Measurements from ENCODE around the gene ZFYVE21.
A peak's percentile ranks its signal among the peaks of the same experiment; 100 is the strongest.

ZFYVE21 gene

GRCh38 chr14:103706551-103707328 lies 8.9 kb upstream of the ZFYVE21 start:
- no peak for DNase-seq

- DNase-seq, result no peak
Measured at GRCh38 chr14:103707329-103708263, 8.0 kb upstream of the ZFYVE21 start.

- DNase-seq, result no peak
Measured at GRCh38 chr14:103708750-103709187, 6.8 kb upstream of the ZFYVE21 start.

GRCh38 chr14:103709814-103710213 lies 5.8 kb upstream of the ZFYVE21 start:
- DNase-seq, result no peak

GRCh38 chr14:103710771-103711377 lies 4.7 kb upstream of the ZFYVE21 start:
- DNase-seq, result no peak

- no peak for DNase-seq
Measured at GRCh38 chr14:103711516-103712431, 3.8 kb upstream of the ZFYVE21 start.

GRCh38 chr14:103712633-103713247 lies 2.9 kb upstream of the ZFYVE21 start:
- no peak for DNase-seq

GRCh38 chr14:103713304-103714062 lies 2.1 kb upstream of the ZFYVE21 start:
- DNase-seq, result no peak

- DNase-seq, result no peak
Measured at GRCh38 chr14:103714063-103714724, 1.4 kb upstream of the ZFYVE21 start.

- DNase-seq, result no peak
Measured at GRCh38 chr14:103716091-103716801, 636 bp downstream of the ZFYVE21 start.

- DNase-seq, result no peak
Measured at GRCh38 chr14:103716899-103717411, 1.3 kb downstream of the ZFYVE21 start.

- no peak for DNase-seq
Measured at GRCh38 chr14:103718572-103718971, 3.0 kb downstream of the ZFYVE21 start.

- no peak for DNase-seq
Measured at GRCh38 chr14:103719751-103720150, 4.1 kb downstream of the ZFYVE21 start.

- DNase-seq, result no peak
Measured at GRCh38 chr14:103721334-103722120, 5.9 kb downstream of the ZFYVE21 start.

GRCh38 chr14:103723748-103724081 lies 8.1 kb downstream of the ZFYVE21 start:
- no peak for DNase-seq

GRCh38 chr14:103724116-103724515 lies 8.5 kb downstream of the ZFYVE21 start:
- DNase-seq, result peak; percentile 12

GRCh38 chr14:103725001-103725682 lies 9.5 kb downstream of the ZFYVE21 start:
- no peak for DNase-seq

GRCh38 chr14:103725739-103726395 lies 10.3 kb downstream of the ZFYVE21 start:
- no peak for DNase-seq
